ENCODE data around the gene P2RX6.
"Not testable (repeated sequence)": the region's sequence is repeated elsewhere in the genome, so short reads cannot be mapped to it uniquely, and the experiment has no call there.

P2RX6 gene

DNA sequence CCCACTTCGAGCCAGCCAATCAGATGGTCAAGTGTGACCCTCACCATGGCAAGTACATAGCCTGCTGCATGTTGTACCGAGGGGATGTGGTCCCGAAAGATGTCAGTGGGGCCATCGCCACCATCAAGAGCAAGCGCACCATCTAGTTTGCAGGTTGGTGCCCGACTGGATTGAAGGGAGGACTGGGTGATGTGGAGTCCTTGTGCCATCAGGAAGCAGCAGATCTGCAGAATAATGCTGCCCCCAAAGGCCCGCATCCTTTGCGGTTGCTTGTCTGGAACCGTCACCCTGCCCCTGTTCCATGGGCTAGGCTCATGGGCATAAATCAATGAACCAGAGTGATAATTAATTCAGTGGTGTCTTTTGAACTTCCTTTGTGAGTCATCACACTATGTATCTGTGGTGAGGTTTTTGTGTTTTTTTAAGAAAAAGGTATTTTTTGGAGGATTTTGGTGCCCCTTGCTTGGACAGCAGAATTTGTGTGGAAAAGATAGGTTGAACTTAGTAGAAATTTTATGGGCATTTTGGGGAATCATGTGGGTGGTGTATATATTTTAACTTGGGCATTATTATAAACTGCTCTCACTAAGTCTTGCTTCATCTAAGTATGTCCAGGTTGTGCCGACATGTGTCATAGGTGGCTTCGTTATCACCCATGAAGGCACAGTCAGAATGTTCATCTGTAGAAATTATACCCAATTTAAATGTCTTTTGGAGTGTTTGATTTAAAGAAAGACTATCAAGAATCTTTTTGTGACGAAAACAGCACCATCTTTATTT lies 53.1 kb downstream of the P2RX6 start:
- DNase-seq (ENCODE audit: insufficient read length, low spot score) (no peak), FAIRE-seq (no peak)
- TF ChIP-seq POLR2A (IDR thresholded peaks at IDR 0.05; ENCODE audit: low read depth, low read length) = no peak

DNA sequence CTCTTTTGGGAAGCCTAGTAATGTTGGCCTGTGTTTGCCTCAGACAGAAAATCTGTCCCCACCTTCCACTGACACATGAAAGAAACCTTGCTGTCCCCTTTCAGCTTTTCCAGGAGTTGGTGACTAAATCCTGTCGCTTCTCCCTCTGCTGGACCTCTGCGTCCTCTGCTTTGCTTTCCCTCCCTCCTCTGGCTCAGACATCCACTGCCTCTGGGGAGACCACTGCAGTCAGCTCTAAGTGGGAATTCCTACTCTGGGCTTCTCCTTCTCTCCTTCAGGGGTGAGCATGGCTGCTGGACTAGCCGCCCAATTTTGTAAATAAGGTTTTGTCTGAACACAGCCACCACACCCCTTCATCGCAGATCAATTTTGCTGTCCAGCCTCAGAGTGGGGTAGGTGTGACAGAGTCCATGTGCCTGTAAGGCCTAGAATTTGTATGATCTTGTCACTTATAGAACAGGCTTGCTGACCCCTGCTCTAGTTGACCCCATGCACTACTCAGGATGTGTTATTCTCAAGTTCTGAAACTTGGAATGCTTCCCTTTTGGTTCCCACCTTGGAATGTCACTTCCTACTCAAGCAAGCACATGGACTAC lies 53.8 kb downstream of the P2RX6 start:
- no peak for FAIRE-seq

DNA sequence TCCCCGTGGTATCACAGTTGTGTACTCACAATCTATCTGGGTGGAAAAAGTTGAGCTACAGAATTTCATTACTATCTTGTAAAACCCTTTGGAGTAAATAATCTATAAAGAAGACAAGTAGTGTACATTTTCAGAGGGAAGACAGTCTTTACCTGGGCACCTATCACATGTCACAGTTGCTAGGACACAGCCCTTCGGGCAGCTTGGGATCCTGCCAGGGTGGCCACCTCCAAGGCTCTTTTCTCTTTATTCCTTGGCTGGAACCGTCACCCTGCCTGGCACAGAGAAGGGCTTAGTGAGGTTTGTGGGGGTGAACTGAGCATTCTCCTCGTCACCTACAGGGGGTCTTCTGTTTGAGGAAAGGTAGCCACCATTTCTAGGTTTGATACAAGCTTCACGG lies 54.4 kb downstream of the P2RX6 start:
- TF ChIP-seq POLR2A (IDR thresholded peaks at IDR 0.05; ENCODE audit: low read depth, low read length) = no peak
- no peak for DNase-seq (ENCODE audit: insufficient read length, low spot score)
- FAIRE-seq = no peak

More for the DNA sequence above, 53.8 kb downstream of the P2RX6 start:
- no peak for DNase-seq (ENCODE audit: insufficient read length, low spot score)
- TF ChIP-seq POLR2A (IDR thresholded peaks at IDR 0.05; ENCODE audit: low read depth, low read length) = no peak

GRCh38 chr22:21070690-21071615 lies 56.0 kb downstream of the P2RX6 start:
- TF ChIP-seq POLR2A (IDR thresholded peaks at IDR 0.05; ENCODE audit: low read depth, low read length) = no peak
- DNase-seq (ENCODE audit: insufficient read length, low spot score) (no peak), FAIRE-seq (no peak)

DNA sequence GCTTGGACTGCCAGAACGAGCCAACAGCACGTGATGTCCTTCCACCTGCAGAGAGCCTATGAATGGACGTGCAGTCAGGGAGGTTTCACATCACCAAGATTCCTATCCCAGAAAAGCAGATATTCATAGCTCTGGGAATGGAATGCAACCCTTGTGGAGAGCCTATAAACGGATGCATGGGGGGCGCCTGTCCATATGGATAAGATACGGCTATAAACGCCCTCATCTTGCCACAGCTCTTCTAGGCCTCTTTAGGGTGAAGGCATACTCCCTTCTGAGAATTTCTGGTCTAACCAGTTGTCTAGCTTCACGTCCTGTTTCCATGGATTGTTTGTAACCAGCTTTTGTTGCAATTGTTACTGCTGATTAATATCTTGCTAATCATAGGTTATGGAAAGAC lies 56.8 kb downstream of the P2RX6 start:
- not testable (repeated sequence) for FAIRE-seq; DNase-seq (ENCODE audit: insufficient read length, low spot score)

GRCh38 chr22:21073023-21073422 lies 58.1 kb downstream of the P2RX6 start:
- no peak for TF ChIP-seq POLR2A (IDR thresholded peaks at IDR 0.05; ENCODE audit: low read depth, low read length)
- FAIRE-seq (no peak), DNase-seq (ENCODE audit: insufficient read length, low spot score) (no peak)

- DNase-seq (ENCODE audit: insufficient read length, low spot score) = no peak
- FAIRE-seq = no peak
- no peak for TF ChIP-seq POLR2A (IDR thresholded peaks at IDR 0.05; ENCODE audit: low read depth, low read length)
Measured at GRCh38 chr22:21073482-21073881, 58.5 kb downstream of the P2RX6 start.

DNA sequence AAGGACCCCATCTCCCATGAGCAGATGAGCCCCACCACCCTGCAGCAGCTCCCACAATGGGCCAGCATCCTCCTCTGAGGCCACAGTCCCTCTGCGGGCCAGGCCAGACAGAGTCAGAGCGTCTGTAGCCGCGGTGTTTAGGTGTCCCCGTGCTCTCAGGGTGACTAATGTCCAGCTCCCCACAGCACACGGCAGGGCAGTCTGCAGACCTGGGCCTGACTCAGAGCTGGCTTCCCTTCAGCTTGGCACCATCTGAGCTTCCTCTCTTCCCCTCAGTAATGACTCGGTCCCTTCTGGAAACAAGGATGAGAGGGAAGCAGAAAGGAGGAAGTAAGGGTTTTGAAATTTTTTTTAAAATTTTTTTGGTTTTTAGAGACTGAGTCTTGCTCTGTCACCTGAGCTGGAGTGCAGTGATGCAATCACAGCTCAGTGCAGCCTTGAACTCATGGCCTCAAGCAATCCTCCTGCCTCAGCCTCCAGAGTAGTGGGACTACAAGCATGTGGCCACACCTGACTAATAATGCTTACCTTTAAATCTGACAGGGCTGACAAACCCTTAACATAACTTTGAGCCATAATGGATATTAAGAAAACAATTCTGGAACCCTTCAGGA lies 59.2 kb downstream of the P2RX6 start:
- TF ChIP-seq POLR2A (IDR thresholded peaks at IDR 0.05; ENCODE audit: low read depth, low read length) = no peak
- FAIRE-seq = peak; percentile 88
- peak; percentile 81 for DNase-seq (ENCODE audit: insufficient read length, low spot score)

- DNase-seq (ENCODE audit: insufficient read length, low spot score) (no peak), FAIRE-seq (no peak)
Measured at GRCh38 chr22:21075516-21076138, 60.7 kb downstream of the P2RX6 start.

DNA sequence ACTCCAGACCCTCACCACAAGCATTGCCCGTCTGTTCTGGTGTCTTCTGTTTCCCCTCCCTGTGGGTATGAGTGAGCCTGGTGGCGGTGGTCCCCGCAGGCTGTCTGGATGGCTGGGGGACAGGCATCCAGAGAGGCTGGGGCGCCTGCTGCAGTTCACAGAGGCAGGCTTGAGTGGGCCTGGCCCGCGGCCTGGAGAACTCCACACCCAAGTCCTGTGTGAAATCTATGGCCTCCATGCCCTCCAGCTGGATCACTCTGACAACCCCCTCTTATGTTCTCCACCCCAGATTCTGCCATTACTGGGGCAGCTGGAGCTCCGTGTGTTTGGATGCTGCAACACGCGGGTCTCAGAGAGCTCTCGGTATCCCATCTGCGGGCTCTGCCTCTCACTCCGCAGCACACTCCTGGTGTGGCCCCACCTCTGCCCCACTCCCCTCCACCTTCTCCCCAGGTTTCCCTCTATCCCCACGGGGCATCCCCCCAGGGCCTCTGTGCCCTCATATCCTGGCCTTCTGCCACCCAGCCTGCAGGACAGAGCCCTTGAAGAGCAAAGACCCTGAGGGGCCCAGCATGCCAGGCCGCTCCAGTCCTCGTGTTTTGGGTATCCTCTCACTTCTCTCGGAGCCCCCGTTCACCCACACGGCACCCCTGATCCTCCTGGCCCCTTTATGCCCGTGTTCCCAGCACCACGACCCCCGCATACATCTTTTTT lies 62.1 kb downstream of the P2RX6 start:
- no peak for TF ChIP-seq POLR2A (IDR thresholded peaks at IDR 0.05; ENCODE audit: low read depth, low read length)
- no peak for FAIRE-seq

More at GRCh38 chr22:21075516-21076138, 60.7 kb downstream of the P2RX6 start:
- TF ChIP-seq POLR2A (IDR thresholded peaks at IDR 0.05; ENCODE audit: low read depth, low read length) = no peak

More for the DNA sequence above, 62.1 kb downstream of the P2RX6 start:
- DNase-seq (ENCODE audit: insufficient read length, low spot score) = no peak
